DND-41 (cell line): ENCODE results near the gene RNU2-63P.
"Not testable (repeated sequence)": the region's sequence is repeated elsewhere in the genome, so short reads cannot be mapped to it uniquely, and the experiment has no call there.

Experiments used
- ATAC-seq: fragments of 200-7000 bp; cut with Tn5 transposase; 3 replicates; pipeline ENCODE4 v1.9.1; 2021; ENCODE audit warnings: low read depth; ENCODE audit not compliant: insufficient read depth
- DNase-seq: peaks from one replicate; pipeline ENCODE4 v3.0.0-alpha.2; 2020
- H2AFZ ChIP-seq: 2 replicates; pipeline ENCODE4 v1.6.0; 2012; ENCODE audit warnings: low read depth, low read length
- H3K27ac ChIP-seq: 2 replicates; pipeline ENCODE4 v1.5.1; 2012; ENCODE audit warnings: low read length, inconsistent platforms
- H3K27me3 ChIP-seq: fragments of 200-600 bp; sonication (generic); 2 replicates; pipeline ENCODE4 v1.6.0; 2012; ENCODE audit warnings: low read length, mild to moderate bottlenecking, inconsistent platforms; ENCODE audit not compliant: insufficient read depth, poor library complexity
- H3K36me3 ChIP-seq: 2 replicates; pipeline ENCODE4 v1.5.1; 2012; ENCODE audit warnings: low read length, inconsistent platforms; ENCODE audit not compliant: insufficient read depth
- H3K4me1 ChIP-seq: 2 replicates; pipeline ENCODE4 v1.5.1; 2012; ENCODE audit warnings: mild to moderate bottlenecking, low read length; ENCODE audit not compliant: insufficient read depth
- H3K4me2 ChIP-seq: 2 replicates; pipeline ENCODE4 v1.6.0; 2012; ENCODE audit warnings: mild to moderate bottlenecking, moderate library complexity, low read length, inconsistent platforms; ENCODE audit not compliant: insufficient read depth
- H3K4me3 ChIP-seq, 2 experiments: fragments of 200-600 bp in 1 of 2; shearing (Covaris generic) in 1 of 2; 2 replicates each; pipeline ENCODE4 v1.5.1; 2012 to 2016; ENCODE audit warnings: inconsistent platforms in 2 of 2, low read length in 2 of 2, mild to moderate bottlenecking in 2 of 2, low read depth in 1 of 2, moderate library complexity in 1 of 2
- H3K79me2 ChIP-seq: 2 replicates; pipeline ENCODE4 v1.6.0; 2012; ENCODE audit warnings: low read length, inconsistent platforms; ENCODE audit not compliant: insufficient read depth
- H3K9ac ChIP-seq: 2 replicates; pipeline ENCODE4 v1.6.0; 2012; ENCODE audit warnings: low read depth, mild to moderate bottlenecking, inconsistent platforms, low read length, moderate library complexity
- H3K9me3 ChIP-seq: 2 replicates; pipeline ENCODE4 v1.5.1; 2012; ENCODE audit warnings: low read length, moderate library complexity, mild to moderate bottlenecking, inconsistent platforms; ENCODE audit not compliant: insufficient read depth, severe bottlenecking
- H4K20me1 ChIP-seq: 2 replicates; pipeline ENCODE4 v1.6.0; 2012; ENCODE audit warnings: low read length; ENCODE audit not compliant: insufficient read depth
- CTCF ChIP-seq: IDR thresholded peaks from 2 replicates; pipeline ENCODE4 v1.5.1; 2012; ENCODE audit warnings: borderline replicate concordance, low read length, moderate library complexity, mild to moderate bottlenecking; ENCODE audit not compliant: poor library complexity, severe bottlenecking; ENCODE audit errors: extremely low read depth
- EZH2 ChIP-seq: IDR thresholded peaks from 3 replicates; pipeline ENCODE4 v1.6.1; 2012; ENCODE audit warnings: borderline replicate concordance, low read depth, mild to moderate bottlenecking, moderate library complexity, low read length, inconsistent platforms; ENCODE audit not compliant: severe bottlenecking

Gene RNU2-63P

DNA sequence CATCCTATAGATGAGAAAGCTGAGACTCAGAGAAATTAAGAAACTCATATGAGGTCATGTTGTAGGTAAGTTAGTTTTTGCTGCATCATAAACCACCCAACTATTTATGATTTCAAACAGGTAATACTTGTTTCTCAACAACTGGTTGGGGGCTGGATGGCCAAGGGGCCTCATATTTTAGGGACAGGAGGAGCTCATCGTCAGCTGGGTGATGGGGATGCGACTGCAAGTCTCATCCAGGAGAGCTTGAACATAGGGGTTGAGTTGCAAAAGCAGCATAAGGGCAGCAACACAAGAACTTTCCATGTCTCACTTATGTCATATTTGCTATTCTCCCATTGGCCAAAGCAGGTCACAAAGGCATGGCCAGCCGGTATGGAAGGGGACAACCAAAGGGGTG lies 3.6 kb upstream of the RNU2-63P start:
- Histone ChIP-seq H4K20me1 (no peaks in the 10 kb centered on the region), H3K9me3 (peaks cover 11% of the 10 kb centered on the region), H3K79me2 (no peaks in the 10 kb centered on the region), H2AFZ (no peak overlapping the region), H3K36me3 (no peaks in the 10 kb centered on the region), H3K9ac (no peak overlapping the region), H3K4me3 (no peak overlapping the region), H3K4me1 (no peaks in the 10 kb centered on the region), H3K27ac (no peak overlapping the region), H3K4me2 (no peak overlapping the region), H3K27me3 (no peaks in the 10 kb centered on the region)
- ATAC-seq (no peak), DNase-seq (no peak)
- no peak for TF ChIP-seq EZH2
- no peak for TF ChIP-seq CTCF

DNA sequence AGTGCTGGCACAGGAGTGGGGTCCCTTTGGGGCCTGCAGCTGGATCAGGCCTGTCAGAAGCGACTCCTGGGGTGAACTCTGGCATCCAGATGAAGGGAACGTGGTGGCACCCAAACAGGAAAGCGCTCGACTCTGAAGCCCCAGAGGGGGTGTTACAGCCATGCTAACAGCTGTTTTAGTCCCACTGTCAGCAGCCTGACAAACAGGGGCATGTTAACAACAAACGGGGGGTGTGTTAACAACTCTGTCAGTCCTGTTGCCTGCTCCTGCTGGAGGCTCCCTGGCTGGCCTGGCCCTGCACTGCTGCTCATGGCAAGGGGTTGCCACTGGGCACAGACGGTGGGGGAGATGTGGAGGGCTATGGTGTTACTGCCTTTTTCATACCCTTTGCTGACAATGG lies 2.6 kb upstream of the RNU2-63P start:
- H3K4me2 ChIP-seq, result no peak overlapping the region
- H3K4me3 ChIP-seq, result no peak overlapping the region
- H3K4me1 ChIP-seq, result no peaks in the 10 kb centered on the region
- H3K27ac ChIP-seq, result no peak overlapping the region
- no peaks in the 10 kb centered on the region for H4K20me1 ChIP-seq
- no peak overlapping the region for H3K9ac ChIP-seq
- H3K9me3 ChIP-seq, result peaks cover 11% of the 10 kb centered on the region
- no peaks in the 10 kb centered on the region for H3K27me3 ChIP-seq
- H3K79me2 ChIP-seq, result no peaks in the 10 kb centered on the region
- ATAC-seq, result no peak
- TF ChIP-seq CTCF (no peak), EZH2 (no peak)
- H3K36me3 ChIP-seq, result no peaks in the 10 kb centered on the region
- H2AFZ ChIP-seq, result no peak overlapping the region
- no peak for DNase-seq

DNA sequence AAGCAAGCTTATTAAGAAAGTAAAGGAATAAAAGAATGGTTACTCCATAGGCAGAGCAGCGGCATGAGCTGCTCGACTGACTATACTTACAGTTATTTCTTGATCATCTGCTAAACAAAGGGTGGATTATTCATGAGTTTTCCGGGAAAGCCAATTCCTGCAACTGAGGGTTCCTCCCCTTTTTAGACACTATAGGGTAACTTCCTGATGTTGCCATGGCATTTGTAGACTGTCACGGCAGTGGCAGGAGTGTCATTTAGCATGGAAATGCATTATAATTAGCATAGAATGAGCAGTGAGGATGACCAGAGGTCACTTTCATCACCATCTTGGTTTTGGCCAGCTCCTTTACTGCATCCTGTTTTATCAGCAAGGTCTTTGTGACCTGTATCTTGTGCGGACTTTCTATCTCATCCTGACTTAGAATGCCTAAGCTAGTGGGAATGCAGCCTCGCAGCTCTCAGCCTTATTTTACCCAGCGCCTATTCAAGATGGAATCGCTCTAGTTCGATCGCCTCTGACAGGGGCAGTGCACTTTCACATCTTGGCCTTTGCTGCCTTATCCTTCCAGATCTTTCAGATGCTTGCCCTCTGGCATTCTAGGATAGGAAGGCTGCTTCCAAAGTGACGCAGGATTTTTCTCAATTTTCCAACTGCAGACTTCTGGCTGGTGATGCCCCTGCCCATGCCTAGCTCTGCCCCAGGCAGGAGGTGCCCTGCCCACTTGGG lies 1.9 kb upstream of the RNU2-63P start:
- not testable (repeated sequence) for H3K79me2 ChIP-seq, DNase-seq, H3K36me3 ChIP-seq, H3K4me2 ChIP-seq, H4K20me1 ChIP-seq, H3K4me1 ChIP-seq, H2AFZ ChIP-seq, H3K9ac ChIP-seq, H3K4me3 ChIP-seq, H3K27ac ChIP-seq, H3K27me3 ChIP-seq, ATAC-seq
- peaks cover 11% of the 10 kb centered on the region for H3K9me3 ChIP-seq

- not testable (repeated sequence) for H3K9ac ChIP-seq, H3K27me3 ChIP-seq, ATAC-seq, DNase-seq, H3K27ac ChIP-seq, H3K79me2 ChIP-seq, H4K20me1 ChIP-seq, H3K4me2 ChIP-seq, H2AFZ ChIP-seq, H3K4me1 ChIP-seq, H3K4me3 ChIP-seq, H3K36me3 ChIP-seq
- peaks cover 11% of the 10 kb centered on the region for H3K9me3 ChIP-seq
These were observed 1.4 kb upstream of the RNU2-63P start for GRCh38 chr2:88017780-88018038.
